HEK293 (cell line): Measurements from ENCODE around the gene BCAS3.

ENCODE experiments used
- KLF17 ChIP-seq: fragments of 450-650 bp; formaldehyde crosslinking; IDR thresholded peaks from 2 replicates; pipeline ENCODE4 v1.5.1; 2016; ENCODE audit warnings: missing biosample characterization, missing genetic modification characterization
- MYNN ChIP-seq: fragments of 450-650 bp; formaldehyde crosslinking; IDR thresholded peaks from 2 replicates; pipeline ENCODE4 v1.5.1; 2016; ENCODE audit warnings: missing biosample characterization, missing genetic modification characterization, borderline replicate concordance
- TCF7L2 ChIP-seq: IDR thresholded peaks from 2 replicates; pipeline ENCODE4 v1.6.1; 2011; ENCODE audit warnings: low read depth, mild to moderate bottlenecking, inconsistent platforms, low read length, moderate library complexity, borderline replicate concordance
- TRIM28 ChIP-seq: IDR thresholded peaks from 2 replicates; pipeline ENCODE4 v1.6.1; 2011; ENCODE audit warnings: low read length, control low read depth, borderline replicate concordance
- ZBTB21 ChIP-seq: fragments of 450-650 bp; formaldehyde crosslinking; IDR thresholded peaks from 2 replicates; pipeline ENCODE4 v1.5.1; 2017; ENCODE audit warnings: missing biosample characterization, missing genetic modification characterization
- ZBTB49 ChIP-seq: fragments of 450-650 bp; formaldehyde crosslinking; IDR thresholded peaks from 2 replicates; pipeline ENCODE4 v1.5.1; 2016; ENCODE audit warnings: missing biosample characterization, missing genetic modification characterization, low read depth
- ZFP3 ChIP-seq: fragments of 450-650 bp; formaldehyde crosslinking; IDR thresholded peaks from 2 replicates; pipeline ENCODE4 v1.5.1; 2016; ENCODE audit warnings: low read depth, missing biosample characterization, missing genetic modification characterization
- ZNF140 ChIP-seq: fragments of 450-650 bp; formaldehyde crosslinking; IDR thresholded peaks from 2 replicates; pipeline ENCODE4 v1.5.1; 2016; ENCODE audit warnings: missing biosample characterization, missing genetic modification characterization
- ZNF169 ChIP-seq: fragments of 450-650 bp; formaldehyde crosslinking; IDR thresholded peaks from 2 replicates; pipeline ENCODE4 v1.5.1; 2016; ENCODE audit warnings: missing biosample characterization, missing genetic modification characterization
- ZNF24 ChIP-seq: fragments of 450-650 bp; formaldehyde crosslinking; IDR thresholded peaks from 2 replicates; pipeline ENCODE4 v1.5.1; 2016; ENCODE audit warnings: missing biosample characterization, missing genetic modification characterization
- ZNF26 ChIP-seq: fragments of 450-650 bp; formaldehyde crosslinking; IDR thresholded peaks from 2 replicates; pipeline ENCODE4 v1.5.1; 2016; ENCODE audit warnings: missing biosample characterization, missing genetic modification characterization
- ZNF513 ChIP-seq: fragments of 450-650 bp; IDR thresholded peaks from 2 replicates; pipeline ENCODE4 v1.5.1; 2018; ENCODE audit warnings: missing biosample characterization, missing genetic modification characterization
- ZNF830 ChIP-seq: fragments of 450-650 bp; IDR thresholded peaks from 2 replicates; pipeline ENCODE4 v1.5.0; 2018; ENCODE audit warnings: missing biosample characterization, missing genetic modification characterization, low read depth, mild to moderate bottlenecking, moderate library complexity
- TF ChIP-seq, protein P1 (sequence below): fragments of 450-650 bp; formaldehyde crosslinking; IDR thresholded peaks from 2 replicates; pipeline ENCODE4 v1.5.1; 2016; ENCODE audit warnings: missing biosample characterization, missing genetic modification characterization

GRCh38 chr17:61349350-61349749 lies 671.7 kb downstream of the BCAS3 start:
- TF ChIP-seq MYNN (tag by site-specific recombination) (no peak), ZNF513 (tag by site-specific recombination) (no peak), TRIM28 (no peak), ZNF140 (no peak), ZNF169 (no peak), ZNF830 (tag by site-specific recombination) (no peak), TCF7L2 (no peak), ZNF24 (tag by site-specific recombination) (no peak), ZFP3 (tag by site-specific recombination) (no peak), ZBTB49 (tag by site-specific recombination) (no peak), ZNF26 (tag by site-specific recombination) (no peak), ZBTB21 (tag by site-specific recombination) (no peak), KLF17 (tag by site-specific recombination) (no peak)
- TF ChIP-seq, protein P1, sequence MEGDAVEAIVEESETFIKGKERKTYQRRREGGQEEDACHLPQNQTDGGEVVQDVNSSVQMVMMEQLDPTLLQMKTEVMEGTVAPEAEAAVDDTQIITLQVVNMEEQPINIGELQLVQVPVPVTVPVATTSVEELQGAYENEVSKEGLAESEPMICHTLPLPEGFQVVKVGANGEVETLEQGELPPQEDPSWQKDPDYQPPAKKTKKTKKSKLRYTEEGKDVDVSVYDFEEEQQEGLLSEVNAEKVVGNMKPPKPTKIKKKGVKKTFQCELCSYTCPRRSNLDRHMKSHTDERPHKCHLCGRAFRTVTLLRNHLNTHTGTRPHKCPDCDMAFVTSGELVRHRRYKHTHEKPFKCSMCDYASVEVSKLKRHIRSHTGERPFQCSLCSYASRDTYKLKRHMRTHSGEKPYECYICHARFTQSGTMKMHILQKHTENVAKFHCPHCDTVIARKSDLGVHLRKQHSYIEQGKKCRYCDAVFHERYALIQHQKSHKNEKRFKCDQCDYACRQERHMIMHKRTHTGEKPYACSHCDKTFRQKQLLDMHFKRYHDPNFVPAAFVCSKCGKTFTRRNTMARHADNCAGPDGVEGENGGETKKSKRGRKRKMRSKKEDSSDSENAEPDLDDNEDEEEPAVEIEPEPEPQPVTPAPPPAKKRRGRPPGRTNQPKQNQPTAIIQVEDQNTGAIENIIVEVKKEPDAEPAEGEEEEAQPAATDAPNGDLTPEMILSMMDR (tag by site-specific recombination): no peak
